Activated naive CD8-positive, alpha-beta T cell treated with anti-CD3 and anti-CD28 coated beads for 36 hours (primary cell): ENCODE data around the gene MSTN. TPM values are rescaled to one million over a fixed set of nuclear protein-coding genes. Genes with fewer than 3 reads are reported as not detected.

ENCODE experiments used
- DNase-seq: peaks from one replicate; pipeline ENCODE4 v3.0.0; 2021
- H3K27ac Mint-ChIP-seq: one replicate; pipeline ENCODE4 v1.8.0; 2022; ENCODE audit warnings: mild to moderate bottlenecking, moderate library complexity, mixed read lengths
- H3K27me3 Mint-ChIP-seq: one replicate; pipeline ENCODE4 v1.8.0; 2022; ENCODE audit warnings: mild to moderate bottlenecking, mixed read lengths
- H3K36me3 Mint-ChIP-seq: one replicate; pipeline ENCODE4 v1.8.0; 2021; ENCODE audit warnings: mild to moderate bottlenecking, mixed read lengths
- H3K4me1 Mint-ChIP-seq: one replicate; pipeline ENCODE4 v1.8.0; 2021; ENCODE audit warnings: mixed read lengths
- H3K4me3 Mint-ChIP-seq: one replicate; pipeline ENCODE4 v1.8.0; 2022; ENCODE audit warnings: mild to moderate bottlenecking, moderate library complexity, mixed read lengths
- H3K9me3 Mint-ChIP-seq: one replicate; pipeline ENCODE4 v1.8.0; 2022; ENCODE audit warnings: mixed read lengths
- total RNA-seq, 2 experiments: library from RNA; stranded (reverse); gene quantifications; one replicate each; pipeline ENCODE4 v1.2.3, GENCODE V29; 2021

MSTN gene
- not detected for total RNA-seq

DNA sequence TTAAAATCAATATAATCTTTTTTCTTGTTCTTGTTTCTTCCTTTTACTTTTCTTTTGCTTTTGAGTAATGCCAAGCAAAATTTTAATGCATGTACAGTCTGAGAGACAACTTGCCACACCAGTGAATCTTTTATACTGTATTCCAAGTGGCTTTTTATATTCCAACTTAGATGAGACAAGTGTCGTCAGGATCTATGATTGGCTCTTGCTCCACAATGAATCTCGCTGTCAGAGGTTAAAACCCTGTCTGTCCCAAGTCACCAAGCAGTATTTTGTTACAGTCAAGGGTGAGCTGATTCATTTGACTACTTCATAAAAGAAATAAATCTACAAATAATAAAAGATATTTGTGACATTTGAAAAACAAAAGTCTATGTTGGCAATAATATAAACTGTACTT, at the start of gene MSTN:
Gene MSTN (minus strand): TSS at position 129 of the 400 bp plus-strand sequence. CDS start 133 bp downstream, outside the sequence.
- H3K4me3 Mint-ChIP-seq, result no peak within 1 kb of the TSS
- no peaks in the 10 kb centered on the region for H3K27me3 Mint-ChIP-seq
- DNase-seq, result no peak
- H3K36me3 Mint-ChIP-seq, result no peaks in the 10 kb centered on the region
- H3K4me1 Mint-ChIP-seq, result no peaks in the 10 kb centered on the region
- H3K27ac Mint-ChIP-seq, result no peak within 1 kb of the TSS
- H3K9me3 Mint-ChIP-seq, result no peaks in the 10 kb centered on the region

DNA sequence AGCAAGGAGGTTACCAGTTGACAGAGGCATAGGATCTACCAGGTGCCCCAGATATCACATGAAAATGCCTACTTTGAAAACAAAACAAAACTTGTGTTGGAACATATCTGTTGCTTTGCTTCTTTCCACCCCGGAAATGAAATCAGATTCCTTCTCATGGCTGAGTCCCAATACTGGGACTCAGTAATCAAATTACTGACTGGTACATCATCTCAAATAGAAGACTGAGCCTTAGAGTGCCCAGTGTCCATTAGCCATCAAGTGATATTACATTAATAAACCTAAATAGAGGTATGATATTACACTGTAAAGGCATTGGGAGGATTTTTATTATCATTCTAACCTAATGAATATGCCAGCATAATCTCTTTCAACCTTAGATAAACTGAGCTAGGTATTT, 48.6 kb upstream of the MSTN start:
- no peaks in the 10 kb centered on the region for H3K36me3 Mint-ChIP-seq
- no peaks in the 10 kb centered on the region for H3K9me3 Mint-ChIP-seq
- no peak overlapping the region for H3K27ac Mint-ChIP-seq
- H3K4me3 Mint-ChIP-seq, result no peak overlapping the region
- H3K4me1 Mint-ChIP-seq, result no peaks in the 10 kb centered on the region
- no peaks in the 10 kb centered on the region for H3K27me3 Mint-ChIP-seq
- no peak for DNase-seq

DNA sequence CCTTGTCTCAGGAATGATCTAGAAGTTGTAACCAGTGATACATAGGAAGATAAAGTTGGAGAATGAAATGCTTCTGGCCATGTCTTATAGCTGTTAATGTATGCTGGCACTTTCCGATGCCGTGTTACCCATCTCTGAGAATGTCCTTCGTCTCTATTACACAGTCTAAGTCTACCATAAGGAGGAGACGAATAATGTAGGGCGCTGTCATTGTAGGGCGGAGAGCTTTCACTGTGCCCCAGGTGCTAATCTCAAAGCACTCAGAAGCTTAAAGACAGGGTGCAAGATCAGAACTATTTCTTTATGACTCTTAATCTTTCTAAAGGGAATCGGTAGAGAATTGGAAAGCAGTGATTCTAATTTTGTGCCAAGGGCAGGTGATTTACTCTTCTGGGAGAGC, 48.2 kb upstream of the MSTN start:
- H3K4me1 Mint-ChIP-seq, result no peaks in the 10 kb centered on the region
- no peaks in the 10 kb centered on the region for H3K9me3 Mint-ChIP-seq

DNA sequence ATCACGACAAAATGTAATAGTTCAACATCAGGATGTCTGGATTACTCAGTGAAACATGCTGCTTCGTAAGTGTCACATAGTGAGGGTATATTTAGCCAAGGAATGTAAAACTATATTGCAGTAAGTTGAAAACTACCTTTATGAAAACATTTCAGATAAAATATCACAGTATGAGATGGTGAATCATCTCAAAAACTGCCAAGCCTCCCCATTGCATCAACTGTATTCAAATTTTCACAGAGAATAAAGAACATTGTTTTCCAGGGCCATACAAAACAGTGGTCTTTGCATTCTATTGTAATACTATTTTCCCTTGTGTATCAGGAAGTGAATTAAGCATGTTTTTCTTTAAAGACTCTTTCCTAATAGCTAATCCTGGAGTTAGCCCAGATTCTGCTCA, 47.6 kb upstream of the MSTN start:
- Mint-ChIP-seq H3K4me3 (no peak overlapping the region), H3K27ac (no peak overlapping the region), H3K4me1 (no peaks in the 10 kb centered on the region), H3K27me3 (no peaks in the 10 kb centered on the region), H3K9me3 (no peaks in the 10 kb centered on the region), H3K36me3 (no peaks in the 10 kb centered on the region)
- DNase-seq, result no peak

More for the DNA sequence above, 48.2 kb upstream of the MSTN start:
- Mint-ChIP-seq H3K27me3 (no peaks in the 10 kb centered on the region), H3K4me3 (no peak overlapping the region), H3K27ac (no peak overlapping the region), H3K36me3 (no peaks in the 10 kb centered on the region)
- no peak for DNase-seq

DNA sequence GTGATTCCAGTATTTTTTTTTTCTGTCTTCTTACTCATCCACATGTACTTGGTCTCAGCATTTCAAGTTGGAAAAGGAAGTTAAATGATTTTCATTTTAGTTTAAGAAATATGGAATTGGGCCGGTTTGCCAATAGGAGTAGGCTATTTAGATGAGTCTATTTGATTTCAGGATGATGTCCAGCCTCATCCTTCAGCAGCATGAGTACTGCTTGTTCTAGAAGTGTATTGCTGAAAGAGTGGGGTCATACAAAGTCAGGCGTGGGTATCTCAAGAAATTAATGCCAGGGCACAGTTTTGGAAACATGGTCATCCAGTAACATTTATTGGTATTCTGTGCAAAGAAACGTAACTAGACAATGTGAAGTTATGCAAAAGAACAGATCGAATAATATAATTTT, 44.9 kb upstream of the MSTN start:
- no peaks in the 10 kb centered on the region for H3K4me1 Mint-ChIP-seq
- H3K27ac Mint-ChIP-seq, result no peak overlapping the region
- peaks cover 2% of the 10 kb centered on the region for H3K36me3 Mint-ChIP-seq
- no peak overlapping the region for H3K4me3 Mint-ChIP-seq
- H3K9me3 Mint-ChIP-seq, result peaks cover 4% of the 10 kb centered on the region
- no peak for DNase-seq
- H3K27me3 Mint-ChIP-seq, result peaks cover 2% of the 10 kb centered on the region

DNA sequence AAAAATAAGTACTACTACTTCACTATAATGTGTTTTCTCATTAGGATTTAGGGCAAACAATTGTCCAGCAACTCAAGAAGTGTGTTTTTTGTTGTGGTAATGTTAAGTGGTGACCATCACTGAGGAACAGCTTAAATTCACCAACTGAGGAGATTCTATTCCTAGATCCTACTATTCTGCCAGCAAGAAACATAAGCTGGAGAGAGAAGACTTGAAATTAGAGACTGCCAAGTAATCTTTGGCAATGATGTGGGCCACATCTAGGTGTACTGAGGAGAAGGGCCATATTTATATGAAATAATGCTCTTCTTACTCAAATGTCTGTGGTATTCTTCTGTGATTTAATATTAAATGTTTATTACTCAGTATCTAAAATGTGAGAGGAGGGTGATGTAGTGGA, 44.3 kb upstream of the MSTN start:
- Mint-ChIP-seq H3K36me3 (peaks cover 2% of the 10 kb centered on the region), H3K4me3 (no peak overlapping the region), H3K27me3 (peaks cover 7% of the 10 kb centered on the region), H3K9me3 (peaks cover 9% of the 10 kb centered on the region), H3K27ac (no peak overlapping the region), H3K4me1 (no peaks in the 10 kb centered on the region)
- no peak for DNase-seq

DNA sequence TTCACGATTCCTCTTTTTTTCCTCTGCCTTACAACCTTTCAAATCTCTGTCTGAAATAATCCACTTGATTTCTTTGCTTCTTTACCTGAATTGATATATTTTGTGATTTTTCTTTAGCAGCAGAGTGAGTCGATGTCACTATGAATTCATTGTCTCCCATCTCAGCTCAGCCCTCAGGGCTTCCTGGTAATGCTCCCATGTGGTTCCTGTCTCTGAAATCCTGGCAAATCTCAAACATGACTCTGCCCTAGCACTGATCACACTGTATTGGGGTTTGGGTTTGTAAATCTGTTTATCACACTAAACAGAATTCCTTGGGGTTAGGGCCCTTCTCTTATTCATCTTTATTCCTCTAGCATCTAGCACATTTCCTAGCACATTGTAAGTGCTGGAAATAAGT, 43.0 kb upstream of the MSTN start:
- no peaks in the 10 kb centered on the region for H3K4me1 Mint-ChIP-seq
- H3K27ac Mint-ChIP-seq, result no peak overlapping the region
- peaks cover 7% of the 10 kb centered on the region for H3K27me3 Mint-ChIP-seq
- H3K4me3 Mint-ChIP-seq, result no peak overlapping the region
- H3K9me3 Mint-ChIP-seq, result peaks cover 9% of the 10 kb centered on the region
- H3K36me3 Mint-ChIP-seq, result peaks cover 4% of the 10 kb centered on the region
- DNase-seq, result no peak

DNA sequence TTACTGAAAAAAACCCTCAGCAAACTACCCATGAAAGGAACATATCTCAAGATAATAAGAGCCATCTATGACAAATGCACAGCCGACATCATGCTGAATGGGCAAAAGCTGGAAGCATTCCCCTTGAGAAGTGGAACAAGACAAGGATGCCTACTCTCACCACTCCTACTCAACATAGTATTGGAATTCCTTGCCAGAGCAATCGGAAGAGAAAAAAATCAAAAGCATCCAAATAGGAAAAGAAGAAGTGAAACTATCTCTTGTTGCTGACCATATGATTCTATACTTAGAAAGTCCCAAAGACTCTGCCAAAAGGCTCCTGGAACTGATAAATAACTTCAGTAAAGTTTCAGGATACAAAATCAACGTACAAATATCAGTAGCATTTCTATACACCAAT, 40.6 kb upstream of the MSTN start:
- Mint-ChIP-seq H3K27me3 (peaks cover 7% of the 10 kb centered on the region), H3K27ac (no peak overlapping the region), H3K9me3 (peaks cover 9% of the 10 kb centered on the region), H3K36me3 (peaks cover 4% of the 10 kb centered on the region), H3K4me3 (no peak overlapping the region), H3K4me1 (no peaks in the 10 kb centered on the region)
- no peak for DNase-seq

DNA sequence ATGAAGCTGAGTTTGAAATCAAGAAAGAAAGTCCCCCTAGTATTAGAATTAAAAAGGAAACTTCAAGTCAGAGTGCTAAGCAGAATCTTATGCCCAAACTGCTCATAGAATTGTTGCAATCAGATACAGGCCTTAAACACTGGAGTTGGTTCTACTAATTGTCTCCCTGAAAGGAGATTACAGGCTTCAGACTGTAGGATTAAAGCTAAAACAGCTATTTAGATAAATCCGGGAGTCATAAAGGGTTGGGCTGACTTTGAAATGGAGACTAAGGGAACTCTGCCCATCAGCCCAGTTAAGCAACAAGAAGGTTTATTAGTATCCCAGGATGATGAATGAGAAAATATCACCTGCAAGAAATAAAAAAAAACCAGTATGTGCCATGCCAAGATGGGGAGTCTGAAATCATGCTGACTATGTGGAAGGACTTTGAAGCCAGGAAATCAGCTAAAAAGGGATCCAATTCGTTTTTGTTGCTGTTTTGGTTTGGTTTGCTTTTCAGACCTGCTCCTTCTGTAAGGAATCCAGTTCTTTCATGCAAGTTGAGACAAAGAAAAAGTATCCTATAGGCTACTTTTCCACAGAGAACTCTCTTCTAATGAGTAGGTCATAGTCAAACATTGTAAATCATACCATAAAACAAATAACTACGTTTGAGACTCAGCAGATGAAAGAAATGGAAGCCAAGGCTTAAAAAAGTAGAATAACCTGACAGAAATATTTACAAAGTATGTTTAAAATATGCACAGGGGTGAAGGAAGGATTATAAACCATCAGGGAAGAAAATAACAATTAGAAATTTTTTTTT, 37.6 kb upstream of the MSTN start:
- no peak for DNase-seq

DNA sequence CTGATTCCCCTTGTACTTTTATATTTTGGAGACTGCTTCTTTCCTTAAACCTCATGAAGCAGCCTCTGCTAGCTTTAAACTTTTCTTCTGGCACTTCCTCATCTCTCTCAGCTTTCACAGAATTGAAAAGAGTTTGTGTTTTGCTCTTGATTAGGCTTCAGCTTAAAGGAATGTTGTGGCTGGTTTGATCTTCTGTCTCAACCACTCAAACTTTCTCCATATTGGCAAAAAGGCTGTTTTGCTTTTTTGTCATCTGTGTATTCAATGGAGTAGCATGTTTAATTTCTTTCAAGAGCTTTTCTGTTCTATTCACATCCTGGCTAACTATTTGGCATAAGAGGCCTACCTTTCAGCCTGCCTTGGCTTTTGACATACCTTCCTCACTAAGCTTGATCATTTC, 36.3 kb upstream of the MSTN start:
- Mint-ChIP-seq H3K9me3 (peaks cover 9% of the 10 kb centered on the region), H3K36me3 (peaks cover 4% of the 10 kb centered on the region), H3K4me1 (no peaks in the 10 kb centered on the region), H3K4me3 (no peak overlapping the region), H3K27ac (no peak overlapping the region), H3K27me3 (peaks cover 7% of the 10 kb centered on the region)
- no peak for DNase-seq

More for the DNA sequence above, 37.6 kb upstream of the MSTN start:
- Mint-ChIP-seq H3K27me3 (peaks cover 7% of the 10 kb centered on the region), H3K36me3 (peaks cover 4% of the 10 kb centered on the region), H3K9me3 (peaks cover 9% of the 10 kb centered on the region), H3K4me3 (no peak overlapping the region), H3K4me1 (no peaks in the 10 kb centered on the region), H3K27ac (no peak overlapping the region)

DNA sequence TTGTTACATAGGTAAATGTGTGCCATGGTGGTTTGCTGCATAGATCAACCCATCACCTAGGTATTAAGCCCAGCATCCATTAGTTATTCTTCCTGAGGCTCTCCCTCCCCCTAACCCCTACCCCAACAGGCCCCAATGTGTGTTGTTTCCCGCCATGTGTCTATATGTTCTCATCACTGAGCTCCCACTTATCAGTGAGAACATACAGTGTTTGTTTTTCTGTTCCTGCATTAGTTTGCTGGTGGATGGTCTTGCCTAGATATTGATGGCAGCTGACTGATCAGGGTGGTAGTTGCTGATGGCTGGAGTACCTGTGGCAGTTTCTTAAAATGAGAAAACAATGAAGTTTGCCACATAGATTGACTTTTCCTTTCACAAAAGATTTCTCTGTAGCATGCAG, 34.6 kb upstream of the MSTN start:
- no peak overlapping the region for H3K27ac Mint-ChIP-seq
- peaks cover 2% of the 10 kb centered on the region for H3K36me3 Mint-ChIP-seq
- DNase-seq, result no peak
- peaks cover 3% of the 10 kb centered on the region for H3K9me3 Mint-ChIP-seq
- H3K4me3 Mint-ChIP-seq, result no peak overlapping the region
- H3K27me3 Mint-ChIP-seq, result peaks cover 2% of the 10 kb centered on the region
- H3K4me1 Mint-ChIP-seq, result no peaks in the 10 kb centered on the region

DNA sequence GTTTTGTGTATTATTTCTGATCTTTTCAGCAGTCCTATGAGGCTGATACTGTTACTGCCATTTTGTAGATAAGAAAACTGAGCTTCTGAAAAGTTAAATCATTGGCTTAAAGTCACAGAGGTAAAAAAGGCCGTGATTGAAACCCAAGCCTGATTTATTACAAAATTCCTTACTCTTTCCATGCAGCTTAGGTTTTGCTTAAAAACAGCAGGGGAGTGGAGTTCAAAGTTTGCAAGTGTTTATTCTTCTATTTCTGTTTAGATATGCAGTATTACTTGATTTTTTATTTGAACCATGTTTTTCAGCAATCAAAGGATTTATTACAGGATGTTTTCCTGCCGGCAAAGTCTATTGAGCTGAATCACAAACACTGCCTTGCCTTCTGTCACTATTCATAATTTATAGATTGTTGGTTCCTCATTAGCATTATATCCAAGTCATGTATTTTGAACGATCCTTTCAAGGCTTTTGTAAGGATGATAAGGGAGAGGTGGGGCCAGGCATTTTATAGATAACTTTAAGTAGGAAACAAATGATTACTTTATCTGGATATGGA, 31.9 kb upstream of the MSTN start:
- Mint-ChIP-seq H3K4me3 (no peak overlapping the region), H3K27ac (no peak overlapping the region), H3K4me1 (no peaks in the 10 kb centered on the region), H3K9me3 (no peaks in the 10 kb centered on the region), H3K36me3 (no peaks in the 10 kb centered on the region), H3K27me3 (no peaks in the 10 kb centered on the region)
- DNase-seq, result no peak

DNA sequence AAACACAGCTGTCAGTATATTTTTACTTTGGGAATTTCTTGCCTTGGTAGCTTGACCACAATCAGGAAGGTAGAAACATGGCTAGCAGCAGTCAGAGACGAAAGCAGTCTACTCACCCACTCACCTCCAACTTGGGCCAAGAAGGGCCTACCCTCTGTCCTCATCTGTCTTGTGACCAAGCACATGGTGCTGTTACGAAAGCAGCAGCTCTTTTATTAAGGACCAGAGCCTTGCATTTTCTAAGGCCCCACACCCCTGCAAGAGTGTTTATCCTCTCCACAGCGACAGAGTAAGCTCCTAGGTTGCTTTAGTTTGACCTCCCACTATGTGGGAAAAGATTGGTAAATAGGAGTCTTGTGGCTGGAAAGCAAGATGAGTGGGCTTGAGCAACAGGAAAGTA, 31.3 kb upstream of the MSTN start:
- H3K4me1 Mint-ChIP-seq, result no peaks in the 10 kb centered on the region

DNA sequence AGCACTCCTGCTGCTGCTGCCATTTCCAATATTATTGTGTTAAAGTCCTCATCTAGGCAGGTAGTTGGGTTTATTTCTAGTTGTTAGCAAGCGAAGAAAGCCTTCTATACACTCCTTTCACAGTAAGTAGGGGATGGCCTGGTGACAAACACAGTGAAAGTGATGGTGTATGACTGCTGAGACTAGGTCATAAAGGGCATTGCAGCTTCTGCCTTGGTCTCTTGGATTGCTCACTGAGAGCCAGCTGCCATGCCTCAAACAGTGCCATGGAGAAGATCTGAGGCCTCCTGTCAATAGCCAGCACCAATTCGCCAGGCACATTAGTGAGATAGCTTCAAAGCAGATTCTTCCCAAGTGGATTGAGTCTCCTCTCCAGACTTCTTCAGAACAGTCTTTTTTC, 27.6 kb upstream of the MSTN start:
- no peak for DNase-seq
- Mint-ChIP-seq H3K27ac (no peak overlapping the region), H3K27me3 (no peaks in the 10 kb centered on the region), H3K9me3 (no peaks in the 10 kb centered on the region), H3K36me3 (no peaks in the 10 kb centered on the region), H3K4me3 (no peak overlapping the region), H3K4me1 (peaks cover 2% of the 10 kb centered on the region)

More for the DNA sequence above, 31.3 kb upstream of the MSTN start:
- no peaks in the 10 kb centered on the region for H3K9me3 Mint-ChIP-seq
- H3K27me3 Mint-ChIP-seq, result no peaks in the 10 kb centered on the region
- DNase-seq, result no peak
- H3K36me3 Mint-ChIP-seq, result no peaks in the 10 kb centered on the region
- no peak overlapping the region for H3K27ac Mint-ChIP-seq
- no peak overlapping the region for H3K4me3 Mint-ChIP-seq

DNA sequence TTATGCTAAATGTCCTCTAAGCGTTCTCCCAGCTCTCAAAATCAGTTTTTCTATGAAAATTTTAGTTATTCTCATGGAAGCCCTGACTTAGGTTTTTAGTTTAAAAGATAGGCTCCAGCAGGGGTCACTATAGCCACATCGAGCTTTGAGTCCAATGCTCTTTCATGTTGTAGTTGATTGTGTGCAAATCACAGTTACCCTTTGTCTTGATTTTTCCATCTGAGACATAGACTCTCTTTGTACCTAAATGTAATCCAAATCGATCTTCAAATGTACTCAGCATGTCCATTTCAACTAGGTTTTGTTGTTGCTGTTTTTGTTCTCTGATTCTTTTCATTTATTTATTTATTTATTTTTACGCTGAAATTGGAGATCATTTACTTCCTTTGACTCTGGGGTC, 26.4 kb upstream of the MSTN start:
- Mint-ChIP-seq H3K27me3 (no peaks in the 10 kb centered on the region), H3K27ac (no peak overlapping the region), H3K36me3 (no peaks in the 10 kb centered on the region), H3K9me3 (no peaks in the 10 kb centered on the region), H3K4me1 (peaks cover 2% of the 10 kb centered on the region), H3K4me3 (no peak overlapping the region)
- DNase-seq, result peak; percentile 9

DNA sequence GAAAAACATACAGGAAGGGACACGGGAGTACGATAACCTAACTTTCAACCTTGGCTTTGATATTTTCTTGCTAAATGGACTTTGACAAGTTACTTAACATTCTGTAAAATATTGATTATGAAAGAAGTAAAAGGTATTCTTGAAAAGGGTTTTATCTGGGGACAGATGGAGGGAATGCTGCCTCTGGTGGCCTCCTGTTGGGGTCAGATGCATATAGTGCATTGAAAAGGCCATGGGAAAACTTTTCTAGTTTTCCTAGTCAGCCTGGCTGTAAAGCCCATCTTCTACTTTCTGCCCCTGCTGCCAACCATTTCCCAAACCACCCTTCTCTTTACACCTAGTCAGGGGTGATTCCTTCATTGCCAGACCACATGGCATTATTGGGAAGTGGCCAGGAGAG, 22.2 kb upstream of the MSTN start:
- Mint-ChIP-seq H3K4me1 (peaks cover 2% of the 10 kb centered on the region), H3K9me3 (no peaks in the 10 kb centered on the region), H3K27me3 (peaks cover 8% of the 10 kb centered on the region), H3K27ac (no peak overlapping the region), H3K4me3 (no peak overlapping the region), H3K36me3 (no peaks in the 10 kb centered on the region)
- no peak for DNase-seq
